Activated naive CD8-positive, alpha-beta T cell treated with anti-CD3 and anti-CD28 coated beads, Interleukin-2, amount 50 U/mL, for 24 hours (primary cell): ENCODE measurements around the gene STEAP3.
A peak's percentile ranks its signal among the peaks of the same experiment; 100 is the strongest.

Experiments
- ATAC-seq: fragments of 150-1000 bp; cut with Tn5 transposase; one replicate; pipeline ENCODE4 v1.10.0; 2021
- DNase-seq: peaks from one replicate; pipeline ENCODE4 v3.0.0; 2021
- H3K27ac Mint-ChIP-seq: one replicate; pipeline ENCODE4 v1.8.0; 2021; ENCODE audit warnings: mild to moderate bottlenecking, mixed read lengths
- H3K27me3 Mint-ChIP-seq: one replicate; pipeline ENCODE4 v1.8.0; 2021; ENCODE audit warnings: mixed read lengths
- H3K36me3 Mint-ChIP-seq: one replicate; pipeline ENCODE4 v1.8.0; 2021; ENCODE audit warnings: low read depth, mixed read lengths
- H3K4me1 Mint-ChIP-seq: one replicate; pipeline ENCODE4 v1.8.0; 2021; ENCODE audit warnings: mixed read lengths
- H3K4me3 Mint-ChIP-seq: one replicate; pipeline ENCODE4 v1.8.0; 2021; ENCODE audit warnings: mild to moderate bottlenecking, moderate library complexity, mixed read lengths
- H3K9me3 Mint-ChIP-seq: one replicate; pipeline ENCODE4 v1.8.0; 2021; ENCODE audit warnings: mixed read lengths

STEAP3 gene, protein sequence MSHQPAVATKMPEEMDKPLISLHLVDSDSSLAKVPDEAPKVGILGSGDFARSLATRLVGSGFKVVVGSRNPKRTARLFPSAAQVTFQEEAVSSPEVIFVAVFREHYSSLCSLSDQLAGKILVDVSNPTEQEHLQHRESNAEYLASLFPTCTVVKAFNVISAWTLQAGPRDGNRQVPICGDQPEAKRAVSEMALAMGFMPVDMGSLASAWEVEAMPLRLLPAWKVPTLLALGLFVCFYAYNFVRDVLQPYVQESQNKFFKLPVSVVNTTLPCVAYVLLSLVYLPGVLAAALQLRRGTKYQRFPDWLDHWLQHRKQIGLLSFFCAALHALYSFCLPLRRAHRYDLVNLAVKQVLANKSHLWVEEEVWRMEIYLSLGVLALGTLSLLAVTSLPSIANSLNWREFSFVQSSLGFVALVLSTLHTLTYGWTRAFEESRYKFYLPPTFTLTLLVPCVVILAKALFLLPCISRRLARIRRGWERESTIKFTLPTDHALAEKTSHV

DNA sequence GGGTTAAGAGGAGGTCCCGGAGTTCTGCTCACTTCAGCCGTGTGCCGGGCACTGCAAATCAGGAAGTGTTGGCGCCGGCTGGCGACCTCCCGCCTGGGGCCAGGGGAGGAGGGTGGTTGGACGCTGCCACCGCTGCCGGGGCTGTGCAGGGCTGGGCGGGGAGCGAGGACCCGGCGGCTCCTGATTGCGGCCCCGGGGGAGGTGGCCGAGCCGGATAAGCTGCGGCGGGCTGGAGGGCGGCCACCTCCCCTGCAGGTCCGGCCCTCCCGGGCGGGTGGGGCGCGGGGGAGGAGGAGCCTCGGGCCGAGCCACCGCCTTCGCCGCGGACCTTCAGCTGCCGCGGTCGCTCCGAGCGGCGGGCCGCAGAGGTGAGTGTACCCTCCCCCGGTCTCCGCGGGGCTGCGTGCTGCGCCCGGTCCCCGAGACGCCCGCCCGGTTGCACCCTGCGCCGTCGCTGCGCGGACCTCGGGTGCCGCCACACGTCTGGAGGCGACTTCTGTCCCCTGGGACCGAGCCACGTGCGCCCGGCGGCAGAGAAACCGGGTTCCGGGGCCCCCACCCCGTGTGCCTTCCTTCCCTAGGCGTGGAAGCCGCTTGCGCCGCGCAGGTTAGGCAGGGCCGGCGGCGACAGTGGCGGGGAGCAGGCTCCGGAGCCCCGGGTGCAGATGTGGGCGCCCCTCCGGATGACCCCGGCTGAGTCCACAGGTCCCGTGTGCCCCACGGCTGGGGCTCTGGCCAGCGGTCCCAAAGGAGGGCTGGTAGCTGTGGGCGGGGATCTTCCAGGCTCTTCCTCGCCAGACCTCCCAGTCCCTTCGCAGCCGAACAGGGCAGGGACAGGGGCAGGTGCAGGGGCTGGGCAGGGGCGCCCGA, at the start of gene STEAP3:
STEAP3 (plus strand) TSS at position 314 of the 870 bp plus-strand sequence. CDS start 7,179 bp downstream, outside the sequence.
- Mint-ChIP-seq H3K4me1 (no peaks in the 10 kb centered on the region), H3K27me3 (peaks cover 36% of the 10 kb centered on the region), H3K27ac (no peak within 1 kb of the TSS), H3K4me3 (peak within 1 kb of the TSS; percentile 40), H3K9me3 (no peaks in the 10 kb centered on the region), H3K36me3 (no peaks in the 10 kb centered on the region)
- ATAC-seq (peak; percentile 19), DNase-seq (peak; percentile 14)

DNA sequence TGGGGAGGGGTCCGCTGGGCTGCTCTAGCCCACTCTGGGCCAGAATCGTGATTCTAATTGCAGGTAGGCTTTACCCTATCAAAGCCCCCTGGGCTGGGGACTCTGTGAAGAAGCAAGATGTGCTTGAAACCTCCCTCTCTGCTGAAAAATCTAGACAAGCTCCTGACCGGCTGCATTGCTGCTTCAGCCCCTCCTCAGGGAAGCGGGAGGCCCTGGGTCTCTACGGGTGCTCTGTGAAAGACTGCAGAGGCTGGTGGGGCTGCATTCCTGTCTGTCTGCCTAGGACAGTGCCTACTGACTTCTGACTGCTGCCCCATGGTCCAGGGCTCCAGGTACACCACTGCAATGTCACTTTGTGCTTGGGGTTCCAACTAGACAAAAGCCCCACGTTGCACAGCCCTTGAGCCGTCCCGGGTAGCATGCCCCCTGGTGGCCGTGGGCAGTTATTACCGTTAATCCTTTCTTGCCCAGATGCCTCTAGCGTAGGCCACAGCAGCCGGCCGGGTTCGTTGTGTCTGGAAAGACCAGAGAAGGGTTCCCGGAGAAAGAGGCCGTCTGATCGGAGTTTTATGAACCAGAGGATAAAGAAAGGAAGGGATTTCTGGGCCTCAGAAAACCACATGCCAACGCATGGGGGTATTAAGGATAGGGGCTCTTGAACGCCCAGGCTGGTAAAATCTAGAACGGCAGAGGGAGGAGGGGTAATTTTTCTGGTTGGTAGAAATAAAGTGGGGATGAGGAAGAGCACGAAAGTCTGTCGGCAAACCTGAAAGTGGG, 49.2 kb upstream of the STEAP3 start:
- no peaks in the 10 kb centered on the region for H3K9me3 Mint-ChIP-seq
- no peaks in the 10 kb centered on the region for H3K27me3 Mint-ChIP-seq
- no peak overlapping the region for H3K27ac Mint-ChIP-seq
- ATAC-seq (peak; percentile 49), DNase-seq (peak; percentile 69)
- no peak overlapping the region for H3K4me3 Mint-ChIP-seq
- no peaks in the 10 kb centered on the region for H3K4me1 Mint-ChIP-seq
- H3K36me3 Mint-ChIP-seq, result no peaks in the 10 kb centered on the region

DNA sequence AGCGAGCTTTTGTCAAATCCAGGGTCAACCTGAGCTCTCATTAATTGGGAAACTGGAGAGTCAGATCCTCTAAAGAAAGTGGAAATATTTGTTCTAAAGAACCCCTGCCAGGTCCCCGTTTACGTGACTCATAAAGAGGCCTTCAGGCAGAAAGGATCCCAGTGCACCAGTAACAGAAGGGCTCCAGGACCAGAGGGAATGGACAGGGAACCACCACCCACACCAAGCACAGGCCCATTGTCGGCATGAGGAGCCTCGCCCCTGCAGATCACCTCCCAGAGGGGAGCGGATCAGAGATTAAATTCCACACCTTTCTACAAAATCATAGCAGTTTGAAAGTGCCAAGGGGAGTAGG, 48.7 kb upstream of the STEAP3 start:
- Mint-ChIP-seq H3K4me3 (no peak overlapping the region), H3K27ac (no peak overlapping the region), H3K27me3 (no peaks in the 10 kb centered on the region), H3K36me3 (no peaks in the 10 kb centered on the region), H3K4me1 (no peaks in the 10 kb centered on the region), H3K9me3 (no peaks in the 10 kb centered on the region)
- ATAC-seq (no peak), DNase-seq (no peak)

DNA sequence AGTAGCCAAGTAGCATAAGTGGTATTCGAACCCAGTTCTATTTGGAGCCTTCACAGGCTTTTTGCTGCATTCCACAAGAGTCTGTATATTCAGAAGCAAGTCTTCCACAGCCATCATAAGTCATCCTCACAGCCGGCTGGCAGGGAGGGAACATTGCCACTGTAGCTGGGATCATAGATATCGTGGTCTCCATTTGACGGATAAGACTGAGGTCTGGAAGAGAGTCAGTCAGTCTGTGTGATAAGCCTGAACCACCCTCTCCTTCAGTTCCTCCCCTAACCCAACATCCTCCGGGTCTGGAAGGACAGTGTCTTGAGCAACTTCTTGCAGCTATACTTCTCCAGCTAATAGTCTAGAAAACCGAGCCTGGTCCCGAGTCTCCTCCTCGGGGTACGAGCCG, 48.1 kb upstream of the STEAP3 start:
- no peaks in the 10 kb centered on the region for H3K9me3 Mint-ChIP-seq
- H3K36me3 Mint-ChIP-seq, result no peaks in the 10 kb centered on the region
- ATAC-seq (no peak), DNase-seq (no peak)
- no peak overlapping the region for H3K4me3 Mint-ChIP-seq
- H3K27me3 Mint-ChIP-seq, result no peaks in the 10 kb centered on the region
- no peak overlapping the region for H3K27ac Mint-ChIP-seq
- H3K4me1 Mint-ChIP-seq, result no peaks in the 10 kb centered on the region

DNA sequence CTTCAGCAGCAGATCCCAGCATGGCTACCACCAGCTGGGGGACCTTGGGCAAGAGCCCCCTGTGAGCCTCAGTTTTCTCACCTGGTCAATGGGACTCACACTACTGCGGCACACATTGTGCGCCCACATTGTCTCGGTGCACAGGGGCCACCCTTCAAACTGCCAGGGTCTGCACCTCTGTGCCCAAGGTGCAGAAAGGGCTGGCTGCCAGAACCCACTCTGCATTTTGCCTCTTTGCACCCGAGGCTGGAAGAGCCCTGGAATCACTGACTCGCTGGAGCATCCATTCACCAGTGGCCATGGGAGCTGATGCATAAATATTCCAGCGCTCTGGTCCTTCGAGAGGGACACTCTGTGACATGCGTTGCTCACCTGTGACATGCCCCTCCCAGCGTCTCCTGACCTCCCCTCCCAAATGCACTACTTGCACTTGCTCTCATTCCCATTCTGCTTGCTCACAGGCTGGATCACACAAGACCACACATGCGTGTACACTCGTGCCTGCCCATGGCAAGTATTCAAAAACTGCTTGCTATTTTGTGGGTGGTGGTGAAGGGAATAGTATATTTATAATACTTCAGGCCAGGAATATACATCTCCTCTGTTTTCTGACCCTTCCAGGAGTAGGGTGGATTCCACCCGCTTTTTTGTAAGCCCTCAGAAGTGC, 46.3 kb upstream of the STEAP3 start:
- no peak for ATAC-seq
- no peaks in the 10 kb centered on the region for H3K27me3 Mint-ChIP-seq
- H3K4me1 Mint-ChIP-seq, result no peaks in the 10 kb centered on the region
- H3K4me3 Mint-ChIP-seq, result no peak overlapping the region
- no peak for DNase-seq
- no peaks in the 10 kb centered on the region for H3K36me3 Mint-ChIP-seq
- no peak overlapping the region for H3K27ac Mint-ChIP-seq
- no peaks in the 10 kb centered on the region for H3K9me3 Mint-ChIP-seq

DNA sequence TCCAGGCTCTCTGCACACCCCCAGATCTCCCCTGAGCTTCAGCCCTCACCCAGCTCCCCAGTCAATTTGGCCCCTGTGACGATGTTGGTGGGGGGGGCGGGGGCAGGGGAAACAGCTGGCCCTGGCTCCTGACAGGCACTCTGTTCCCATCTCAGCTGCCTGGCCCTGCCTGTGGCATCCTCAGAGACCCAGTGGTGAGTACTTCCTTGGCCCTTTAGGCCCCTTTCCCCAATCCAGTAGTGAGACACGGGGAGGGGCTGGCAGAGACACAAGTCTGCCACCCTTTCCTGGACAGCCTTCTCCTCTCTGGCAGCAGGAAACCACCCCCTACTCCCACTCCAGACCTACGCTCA, 45.8 kb upstream of the STEAP3 start:
- Mint-ChIP-seq H3K4me1 (no peaks in the 10 kb centered on the region), H3K9me3 (no peaks in the 10 kb centered on the region), H3K27ac (no peak overlapping the region), H3K4me3 (no peak overlapping the region), H3K27me3 (no peaks in the 10 kb centered on the region), H3K36me3 (no peaks in the 10 kb centered on the region)
- ATAC-seq (no peak), DNase-seq (no peak)

DNA sequence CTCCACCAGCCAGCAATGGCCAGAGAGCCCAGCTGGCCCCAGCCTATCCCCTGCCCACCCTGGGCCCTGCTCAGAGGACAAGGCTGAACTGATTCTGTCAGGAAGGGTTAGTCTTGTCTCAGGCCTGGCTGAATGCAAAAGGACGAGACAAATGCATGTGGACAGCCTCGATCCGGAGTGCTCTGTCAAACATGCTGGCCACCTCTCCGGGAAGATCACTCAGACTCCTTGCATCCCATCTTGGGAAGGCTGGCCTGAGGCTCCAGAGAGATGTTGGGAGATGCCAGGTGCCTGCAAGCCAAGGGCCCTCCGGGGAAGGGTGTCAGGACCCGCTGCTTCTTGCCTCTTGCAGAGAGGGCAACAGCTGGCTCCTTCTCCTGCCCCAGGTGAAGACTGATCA, 44.9 kb upstream of the STEAP3 start:
- Mint-ChIP-seq H3K4me1 (no peaks in the 10 kb centered on the region), H3K27ac (no peak overlapping the region), H3K9me3 (no peaks in the 10 kb centered on the region), H3K4me3 (no peak overlapping the region), H3K36me3 (no peaks in the 10 kb centered on the region), H3K27me3 (no peaks in the 10 kb centered on the region)
- no peak for ATAC-seq
- DNase-seq, result no peak

DNA sequence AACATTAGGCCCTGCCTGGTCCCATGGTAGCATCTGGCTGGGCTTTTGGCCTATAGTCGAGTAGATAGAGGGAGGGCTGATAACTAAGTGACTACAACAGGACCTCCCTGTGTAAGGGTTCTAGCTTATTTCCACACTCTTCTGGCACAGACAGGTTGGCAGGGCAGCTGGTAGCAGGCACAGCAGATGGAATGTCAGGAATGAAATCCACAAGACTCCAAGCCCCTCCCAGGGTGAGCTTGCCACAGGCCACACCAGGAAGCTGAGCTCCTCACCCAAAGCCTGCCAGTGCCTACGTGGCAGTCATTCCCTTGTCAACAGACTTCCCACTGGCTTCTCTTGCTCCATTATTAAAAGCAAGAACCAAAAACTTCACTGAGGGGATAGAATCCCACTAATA, 44.4 kb upstream of the STEAP3 start:
- Mint-ChIP-seq H3K4me1 (no peaks in the 10 kb centered on the region), H3K4me3 (no peak overlapping the region), H3K9me3 (no peaks in the 10 kb centered on the region), H3K27ac (no peak overlapping the region), H3K36me3 (no peaks in the 10 kb centered on the region), H3K27me3 (no peaks in the 10 kb centered on the region)
- no peak for ATAC-seq
- no peak for DNase-seq

DNA sequence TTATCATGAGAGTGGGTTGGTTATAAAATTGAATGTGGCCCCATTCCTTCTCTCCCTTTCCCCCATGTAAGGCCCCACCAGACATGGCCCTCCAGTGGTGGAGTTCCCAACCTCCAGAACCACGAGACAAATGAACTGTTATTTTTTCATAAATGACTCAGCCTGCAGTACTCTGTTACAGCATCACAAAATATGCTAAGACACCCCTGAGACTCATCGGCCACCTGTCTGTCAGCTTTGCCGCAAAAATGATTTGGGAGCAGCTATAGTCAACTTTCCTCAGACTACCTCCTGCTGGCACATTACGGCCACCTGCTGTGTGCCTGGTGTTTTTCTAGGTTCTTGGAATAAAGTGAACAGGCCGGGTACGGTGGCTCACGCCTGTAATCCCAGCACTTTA, 43.6 kb upstream of the STEAP3 start:
- Mint-ChIP-seq H3K36me3 (no peaks in the 10 kb centered on the region), H3K27me3 (no peaks in the 10 kb centered on the region), H3K4me1 (no peaks in the 10 kb centered on the region), H3K9me3 (no peaks in the 10 kb centered on the region), H3K27ac (no peak overlapping the region), H3K4me3 (no peak overlapping the region)
- ATAC-seq (no peak), DNase-seq (no peak)

DNA sequence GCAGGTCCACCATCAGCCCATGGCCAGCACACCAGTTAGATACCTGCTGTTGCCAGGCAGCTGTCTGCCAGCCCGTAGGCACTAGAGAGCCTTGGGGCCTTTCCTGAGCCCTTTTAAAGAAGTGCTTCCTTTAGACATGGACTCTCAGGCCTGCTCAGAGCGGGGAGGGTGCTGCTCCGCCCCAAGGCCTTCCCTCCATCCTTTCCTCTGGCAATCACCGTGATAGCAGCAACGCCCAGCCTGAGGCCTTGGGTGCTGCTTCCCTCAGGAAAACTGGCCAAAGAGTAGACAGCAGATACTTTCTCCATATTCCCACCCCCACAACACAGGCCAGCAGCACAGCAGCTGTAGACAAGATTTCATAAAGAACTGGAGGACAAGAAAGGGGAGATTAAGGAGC, 42.7 kb upstream of the STEAP3 start:
- no peak for ATAC-seq
- no peak overlapping the region for H3K27ac Mint-ChIP-seq
- no peaks in the 10 kb centered on the region for H3K27me3 Mint-ChIP-seq

DNA sequence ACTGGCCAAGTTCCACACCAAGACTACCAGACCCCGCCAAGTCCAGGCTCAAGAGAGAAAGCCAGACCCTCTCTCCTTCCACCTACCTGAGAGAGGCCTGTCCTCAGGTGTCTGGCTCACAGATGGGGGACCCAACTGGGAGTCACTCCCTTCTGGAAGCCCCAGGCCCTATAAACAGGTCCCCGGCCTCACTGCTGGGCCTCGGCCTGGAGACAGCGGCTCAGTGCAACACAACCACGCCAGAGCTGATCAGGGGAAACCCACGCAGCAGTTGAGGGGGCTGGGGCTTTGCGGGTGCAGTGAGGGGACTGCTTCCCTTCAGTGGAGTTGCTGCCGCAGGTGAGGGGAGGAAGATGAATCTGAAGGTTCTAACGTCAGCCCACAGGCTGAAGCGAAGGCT, 42.2 kb upstream of the STEAP3 start:
- no peak overlapping the region for H3K27ac Mint-ChIP-seq
- no peak overlapping the region for H3K4me3 Mint-ChIP-seq
- H3K36me3 Mint-ChIP-seq, result no peaks in the 10 kb centered on the region
- no peaks in the 10 kb centered on the region for H3K9me3 Mint-ChIP-seq
- no peak for ATAC-seq
- H3K27me3 Mint-ChIP-seq, result no peaks in the 10 kb centered on the region
- no peaks in the 10 kb centered on the region for H3K4me1 Mint-ChIP-seq
- DNase-seq, result no peak

More for the DNA sequence above, 42.7 kb upstream of the STEAP3 start:
- no peak for DNase-seq
- no peaks in the 10 kb centered on the region for H3K4me1 Mint-ChIP-seq
- no peaks in the 10 kb centered on the region for H3K36me3 Mint-ChIP-seq
- no peak overlapping the region for H3K4me3 Mint-ChIP-seq
- H3K9me3 Mint-ChIP-seq, result no peaks in the 10 kb centered on the region

DNA sequence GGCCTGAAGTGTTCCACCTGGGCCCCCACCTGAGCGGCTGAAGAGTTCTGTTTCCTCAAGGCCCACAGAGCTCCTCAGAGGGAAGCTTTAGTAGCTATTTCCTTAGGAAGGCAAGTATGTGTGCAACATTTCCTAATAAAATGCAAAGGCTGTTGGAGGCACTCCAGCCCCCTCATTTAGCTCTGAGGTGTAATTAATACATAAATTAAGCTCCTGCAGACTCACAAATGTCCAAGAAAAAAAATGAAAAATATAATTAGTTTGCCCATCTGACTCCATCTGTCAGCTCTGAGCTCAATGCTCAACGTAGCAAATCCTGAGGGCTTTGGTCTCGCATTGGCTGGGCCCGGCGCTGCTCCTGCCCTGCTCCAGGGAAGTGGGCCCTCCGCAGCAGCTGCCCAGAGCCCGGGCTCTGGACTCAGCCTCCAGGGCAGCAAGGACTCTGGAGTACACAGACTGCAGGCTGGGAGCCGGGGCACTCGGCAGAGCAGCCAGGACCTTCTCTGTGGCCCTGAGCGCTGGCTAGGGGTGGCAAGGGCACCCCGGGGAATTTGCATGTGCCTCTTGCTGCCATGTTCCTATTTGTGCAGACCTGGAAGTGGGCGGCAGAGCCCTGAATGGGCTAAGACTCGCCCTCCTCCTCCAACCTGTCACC, 41.7 kb upstream of the STEAP3 start:
- DNase-seq (no peak), ATAC-seq (no peak)
- Mint-ChIP-seq H3K36me3 (no peaks in the 10 kb centered on the region), H3K27ac (no peak overlapping the region), H3K4me3 (no peak overlapping the region), H3K9me3 (no peaks in the 10 kb centered on the region), H3K27me3 (no peaks in the 10 kb centered on the region), H3K4me1 (no peaks in the 10 kb centered on the region)

DNA sequence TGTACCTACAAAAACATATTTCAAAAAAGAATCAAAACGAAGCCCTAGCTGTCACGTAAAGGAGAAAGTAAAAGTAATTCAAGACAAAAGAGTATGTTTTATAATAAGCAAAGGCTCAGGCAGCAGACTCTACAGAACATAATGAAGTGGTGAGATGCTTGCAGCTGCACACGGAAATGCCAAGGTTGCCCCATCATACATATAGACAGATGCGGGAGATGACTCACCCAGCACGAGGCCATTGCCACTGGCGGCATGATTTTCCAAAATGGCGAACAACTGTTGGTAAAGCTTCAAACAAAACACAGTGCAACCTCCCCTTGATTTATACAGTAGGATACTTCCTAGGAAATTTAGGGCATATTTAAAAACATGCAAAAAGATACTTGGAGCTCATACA, 39.1 kb upstream of the STEAP3 start:
- Mint-ChIP-seq H3K27me3 (no peaks in the 10 kb centered on the region), H3K36me3 (no peaks in the 10 kb centered on the region), H3K9me3 (no peaks in the 10 kb centered on the region), H3K4me3 (no peak overlapping the region), H3K4me1 (no peaks in the 10 kb centered on the region), H3K27ac (no peak overlapping the region)
- no peak for ATAC-seq
- no peak for DNase-seq
